ENCODE results near the gene SH3RF3.
"Not testable (repeated sequence)": the region's sequence is repeated elsewhere in the genome, so short reads cannot be mapped to it uniquely, and the experiment has no call there.

SH3RF3 gene

GRCh38 chr2:109220860-109221259 is 91.9 kb downstream of the SH3RF3 start:
- DNase-seq, result no peak

- DNase-seq, result not testable (repeated sequence)
Measured at GRCh38 chr2:109221316-109221715, 92.3 kb downstream of the SH3RF3 start.

GRCh38 chr2:109222422-109222821 is 93.4 kb downstream of the SH3RF3 start:
- no peak for DNase-seq

GRCh38 chr2:109222825-109223471 is 93.9 kb downstream of the SH3RF3 start:
- no peak for DNase-seq

- DNase-seq, result no peak
Measured at GRCh38 chr2:109223490-109223889, 94.5 kb downstream of the SH3RF3 start.

- not testable (repeated sequence) for DNase-seq
Measured at GRCh38 chr2:109224341-109224740, 95.3 kb downstream of the SH3RF3 start.

GRCh38 chr2:109225170-109225782 is 96.3 kb downstream of the SH3RF3 start:
- no peak for DNase-seq

- DNase-seq, result no peak
Measured at GRCh38 chr2:109226128-109226527, 97.1 kb downstream of the SH3RF3 start.

- no peak for DNase-seq
Measured at GRCh38 chr2:109226622-109227021, 97.6 kb downstream of the SH3RF3 start.

- no peak for DNase-seq
Measured at GRCh38 chr2:109229094-109229675, 100.2 kb downstream of the SH3RF3 start.

- DNase-seq, result no peak
Measured at GRCh38 chr2:109230941-109231420, 102.0 kb downstream of the SH3RF3 start.

- no peak for DNase-seq
Measured at GRCh38 chr2:109231428-109231827, 102.4 kb downstream of the SH3RF3 start.

- no peak for DNase-seq
Measured at GRCh38 chr2:109231996-109232705, 103.1 kb downstream of the SH3RF3 start.

GRCh38 chr2:109232909-109233308 is 103.9 kb downstream of the SH3RF3 start:
- DNase-seq, result no peak

GRCh38 chr2:109233643-109234042 is 104.6 kb downstream of the SH3RF3 start:
- no peak for DNase-seq

GRCh38 chr2:109234355-109234754 is 105.3 kb downstream of the SH3RF3 start:
- DNase-seq, result no peak

GRCh38 chr2:109236147-109236546 is 107.1 kb downstream of the SH3RF3 start:
- DNase-seq, result no peak

GRCh38 chr2:109237792-109238191 is 108.8 kb downstream of the SH3RF3 start:
- DNase-seq, result no peak

GRCh38 chr2:109238580-109238979 is 109.6 kb downstream of the SH3RF3 start:
- DNase-seq, result peak; percentile 59

GRCh38 chr2:109239720-109240119 is 110.7 kb downstream of the SH3RF3 start:
- DNase-seq, result no peak

GRCh38 chr2:109242210-109242653 is 113.2 kb downstream of the SH3RF3 start:
- DNase-seq, result no peak

GRCh38 chr2:109242654-109243331 is 113.8 kb downstream of the SH3RF3 start:
- DNase-seq, result no peak

Measured in activated CD4-positive, alpha-beta T cell treated with anti-CD3 and anti-CD28 coated beads, Interleukin-10, Interleukin-2, amounts not matched to agents 100 ng/mL and 50 ng/mL, durations not matched to agents 16 hours and 8 hours (primary cell).